ENCODE measurements around the gene TRPT1.

DNA sequence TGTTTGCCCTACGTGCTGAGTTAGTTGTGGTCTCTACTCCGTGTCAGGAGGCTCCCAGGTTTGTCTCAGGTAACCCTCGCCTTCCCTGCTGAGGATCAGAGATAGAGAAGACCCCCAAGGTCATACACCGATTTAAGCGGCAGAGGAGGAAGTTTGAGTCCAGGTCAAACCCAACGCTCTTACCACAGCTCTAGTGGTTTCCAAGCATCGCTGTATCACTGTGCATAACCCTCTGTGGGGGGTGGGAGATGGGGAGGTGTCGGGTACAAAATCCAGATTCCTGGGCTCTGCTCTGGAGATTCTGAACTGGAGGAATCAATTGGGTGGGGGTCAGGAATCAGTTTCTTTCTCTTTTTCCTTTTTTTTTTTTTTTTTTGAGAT, 5.0 kb upstream of the TRPT1 start:
- TF ChIP-seq CTCF (IDR thresholded peaks at IDR 0.05; ENCODE audit: low read length) (no peak), EZH2 (IDR thresholded peaks at IDR 0.05; ENCODE audit: borderline replicate concordance, low read length) (no peak)
